DOHH2 (cell line): ENCODE data around the gene RAB40C.

Experiments
- CTCF ChIP-seq: fragments of 200-600 bp; sonication (generic); IDR thresholded peaks from one replicate; pipeline ENCODE4 v1.5.1; 2014; ENCODE audit warnings: antibody characterized with exemption, mild to moderate bottlenecking, low read depth, low read length; ENCODE audit not compliant: poor library complexity, severe bottlenecking
- EZH2phosphoT487 ChIP-seq: fragments of 200-600 bp; sonication (generic); IDR thresholded peaks from 2 replicates; pipeline ENCODE4 v1.6.1; 2017; ENCODE audit warnings: borderline replicate concordance, mild to moderate bottlenecking, antibody characterized with exemption, low read length, moderate library complexity, mixed read lengths

- no peak for TF ChIP-seq CTCF
- no peak for TF ChIP-seq EZH2phosphoT487
Observed at GRCh38 chr16:625117-625976, 35.5 kb downstream of the RAB40C start.
